Naive thymus-derived CD8-positive, alpha-beta T cell (primary cell): ENCODE data around the gene SMPD3. TPM values are rescaled to one million over a fixed set of nuclear protein-coding genes. Genes with fewer than 3 reads are reported as not detected.

Experiments used
- ATAC-seq, 2 donors: fragments of 150-1000 bp; cut with Tn5 transposase in 1 of 2; sonication (Bioruptor Pico), chemical (Tn5 transposase) in 1 of 2; 1 replicate in 1 of 2; 2 replicates in 1 of 2; pipeline ENCODE4 v1.10.0; 2021; ENCODE audit warnings: mild to moderate bottlenecking in 2 of 2, moderate library complexity in 2 of 2
- POLR2A ChIA-PET: fragments of 350-600 bp; sonication (Branson Sonifier 250); formaldehyde crosslinking; loops from one replicate; lab custom pipeline; 2021; ENCODE audit warnings: antibody characterized with exemption; lab: Charles Lee
- DNase-seq, 10 donors: peaks; one replicate each; pipeline versions ENCODE4 v3.0.0 to v3.0.0-alpha.2; 2020 to 2022
- H3K27ac Mint-ChIP-seq, 10 donors: one replicate each; pipeline ENCODE4 v1.8.0; 2020 to 2022; ENCODE audit warnings: mild to moderate bottlenecking in 10 of 10, mixed read lengths in 10 of 10, moderate library complexity in 4 of 10, inconsistent platforms in 1 of 10
- H3K27me3 Mint-ChIP-seq, 5 donors: one replicate each; pipeline ENCODE4 v1.8.0; 2021 to 2022; ENCODE audit warnings: mixed read lengths in 5 of 5
- H3K36me3 Mint-ChIP-seq, 3 donors: one replicate each; pipeline ENCODE4 v1.8.0; 2020 to 2022; ENCODE audit warnings: mixed read lengths in 3 of 3, mild to moderate bottlenecking in 2 of 3, inconsistent platforms in 1 of 3
- H3K4me1 Mint-ChIP-seq, 4 donors: one replicate each; pipeline ENCODE4 v1.8.0; 2021 to 2022; ENCODE audit warnings: mixed read lengths in 4 of 4
- H3K4me3 Mint-ChIP-seq, 10 donors: one replicate each; pipeline ENCODE4 v1.8.0; 2020 to 2022; ENCODE audit warnings: mild to moderate bottlenecking in 10 of 10, mixed read lengths in 10 of 10, moderate library complexity in 6 of 10, inconsistent platforms in 1 of 10
- H3K9me3 Mint-ChIP-seq, 9 donors: one replicate each; pipeline ENCODE4 v1.8.0; 2020 to 2022; ENCODE audit warnings: mixed read lengths in 9 of 9, mild to moderate bottlenecking in 3 of 9, inconsistent platforms in 1 of 9, moderate library complexity in 1 of 9
- polyA plus RNA-seq, 3 donors: library from polyadenylated mRNA; unstranded; fragments of 300-500 nt; fragmentation: Illumina TruSeq; gene quantifications; one replicate each; pipeline ENCODE4 v1.2.3, GENCODE V29; 2021
- total RNA-seq, 8 experiments: library from RNA in 2 of 8; stranded (reverse) in 2 of 8; gene quantifications; one replicate each; pipeline ENCODE4 v1.2.3 and lab custom pipeline; 2021 to 2026

Gene SMPD3
- total and polyA plus RNA-seq, 5 experiments from 2014 or later: 0.27 to 3.5 (median 0.88) TPM

DNA sequence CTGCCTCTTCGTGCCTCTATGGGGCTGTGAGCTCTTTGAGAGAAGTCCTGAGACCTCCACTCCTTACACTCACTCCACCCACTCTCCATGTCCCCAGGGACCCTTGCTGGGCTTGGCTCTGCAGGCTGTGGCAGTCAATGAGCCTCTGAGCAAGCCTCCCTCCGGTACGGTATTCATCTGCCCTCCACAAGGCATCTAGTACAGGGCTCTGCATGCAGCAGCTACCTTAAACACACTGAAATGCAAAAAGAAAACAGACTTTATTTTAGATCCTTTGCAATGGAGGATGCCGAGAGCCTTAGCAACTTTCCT lies 38.9 kb upstream of the SMPD3 start:
- no peak overlapping the region for H3K4me3 Mint-ChIP-seq
- peaks cover 0 to 2% (median 0%) of the 10 kb centered on the region in 3 donors for H3K36me3 Mint-ChIP-seq
- H3K4me1 Mint-ChIP-seq: peaks cover 0 to 15% (median 1%) of the 10 kb centered on the region in 4 donors
- H3K27ac Mint-ChIP-seq: peak overlapping the region in 1 of 10 donors; percentile 53
- POLR2A ChIA-PET: no interaction called here
- ATAC-seq (no peak), DNase-seq (no peak)
- H3K9me3 Mint-ChIP-seq: peaks cover 0 to 3% (median 0%) of the 10 kb centered on the region in 9 donors
- H3K27me3 Mint-ChIP-seq: peaks cover 0 to 4% (median 2%) of the 10 kb centered on the region in 5 donors

DNA sequence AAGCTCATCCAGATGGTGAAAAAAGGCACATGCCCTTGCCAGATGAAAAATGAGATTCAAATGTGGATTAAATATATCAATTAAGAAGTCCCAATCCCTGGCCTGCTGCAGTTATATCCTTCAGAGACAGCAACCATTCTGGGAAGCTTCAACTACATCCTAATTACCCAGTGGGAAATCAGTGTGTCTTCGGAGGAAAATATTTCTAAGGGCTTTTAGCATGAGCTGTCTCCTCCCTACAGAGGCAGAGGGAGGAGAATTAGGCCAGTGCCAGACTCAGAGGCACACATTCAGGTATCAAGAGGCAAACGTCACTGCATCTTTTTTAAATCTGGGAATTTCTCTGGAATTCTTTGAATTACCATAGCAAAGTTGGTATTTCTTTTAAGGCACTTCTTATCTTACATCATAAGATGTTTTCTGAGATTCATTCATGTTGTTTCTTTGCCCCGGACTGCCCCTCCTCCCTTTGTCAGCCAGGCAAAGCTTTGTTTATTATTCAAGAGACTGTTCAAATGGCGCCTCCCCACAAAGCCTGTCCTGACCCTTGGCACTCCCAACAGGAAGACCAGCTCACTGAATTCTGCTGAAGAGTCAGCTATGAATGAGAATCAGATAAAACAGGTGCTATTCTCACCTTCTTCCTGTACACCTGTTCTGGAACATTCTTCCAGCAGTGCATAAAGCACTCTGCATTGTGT lies 38.3 kb upstream of the SMPD3 start:
- peaks cover 0 to 2% (median 0%) of the 10 kb centered on the region in 3 donors for H3K36me3 Mint-ChIP-seq
- no peak for ATAC-seq
- POLR2A ChIA-PET: no interaction called here
- peak overlapping the region in 2 of 10 donors; percentile 44 to 53 for H3K27ac Mint-ChIP-seq
- H3K9me3 Mint-ChIP-seq: peaks cover 0 to 3% (median 0%) of the 10 kb centered on the region in 9 donors
- H3K4me3 Mint-ChIP-seq: no peak overlapping the region
- peaks cover 0 to 12% (median 1%) of the 10 kb centered on the region in 4 donors for H3K4me1 Mint-ChIP-seq
- no peak for DNase-seq
- H3K27me3 Mint-ChIP-seq: peaks cover 0 to 4% (median 2%) of the 10 kb centered on the region in 5 donors

DNA sequence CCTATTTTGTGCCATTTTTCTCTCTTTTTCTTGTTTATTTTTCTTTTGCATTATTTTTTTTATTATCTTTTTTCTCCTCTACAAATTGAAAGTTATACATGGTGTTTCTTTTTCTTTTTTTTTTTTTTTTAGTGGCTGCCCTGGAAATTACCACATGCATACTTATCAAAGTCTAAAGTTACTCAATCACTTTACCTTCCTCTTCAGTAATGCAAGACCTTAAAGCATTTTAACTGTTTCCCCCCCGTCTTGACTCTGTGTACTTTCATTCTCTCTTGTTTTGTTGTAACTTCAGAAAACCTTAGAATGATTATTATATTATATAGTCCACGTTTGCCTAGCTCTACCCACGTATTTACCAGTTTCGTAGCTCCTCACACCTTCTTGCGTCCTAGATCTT lies 33.3 kb upstream of the SMPD3 start:
- DNase-seq: no peak
- H3K27ac Mint-ChIP-seq: no peak overlapping the region
- POLR2A ChIA-PET: no interaction called here
- peaks cover 0 to 4% (median 1%) of the 10 kb centered on the region in 5 donors for H3K27me3 Mint-ChIP-seq
- H3K4me1 Mint-ChIP-seq: peaks cover 0 to 8% (median 1%) of the 10 kb centered on the region in 4 donors
- peaks cover 0 to 2% (median 0%) of the 10 kb centered on the region in 3 donors for H3K36me3 Mint-ChIP-seq
- ATAC-seq: no peak
- H3K9me3 Mint-ChIP-seq: peaks cover 0 to 5% (median 0%) of the 10 kb centered on the region in 9 donors
- no peak overlapping the region for H3K4me3 Mint-ChIP-seq

DNA sequence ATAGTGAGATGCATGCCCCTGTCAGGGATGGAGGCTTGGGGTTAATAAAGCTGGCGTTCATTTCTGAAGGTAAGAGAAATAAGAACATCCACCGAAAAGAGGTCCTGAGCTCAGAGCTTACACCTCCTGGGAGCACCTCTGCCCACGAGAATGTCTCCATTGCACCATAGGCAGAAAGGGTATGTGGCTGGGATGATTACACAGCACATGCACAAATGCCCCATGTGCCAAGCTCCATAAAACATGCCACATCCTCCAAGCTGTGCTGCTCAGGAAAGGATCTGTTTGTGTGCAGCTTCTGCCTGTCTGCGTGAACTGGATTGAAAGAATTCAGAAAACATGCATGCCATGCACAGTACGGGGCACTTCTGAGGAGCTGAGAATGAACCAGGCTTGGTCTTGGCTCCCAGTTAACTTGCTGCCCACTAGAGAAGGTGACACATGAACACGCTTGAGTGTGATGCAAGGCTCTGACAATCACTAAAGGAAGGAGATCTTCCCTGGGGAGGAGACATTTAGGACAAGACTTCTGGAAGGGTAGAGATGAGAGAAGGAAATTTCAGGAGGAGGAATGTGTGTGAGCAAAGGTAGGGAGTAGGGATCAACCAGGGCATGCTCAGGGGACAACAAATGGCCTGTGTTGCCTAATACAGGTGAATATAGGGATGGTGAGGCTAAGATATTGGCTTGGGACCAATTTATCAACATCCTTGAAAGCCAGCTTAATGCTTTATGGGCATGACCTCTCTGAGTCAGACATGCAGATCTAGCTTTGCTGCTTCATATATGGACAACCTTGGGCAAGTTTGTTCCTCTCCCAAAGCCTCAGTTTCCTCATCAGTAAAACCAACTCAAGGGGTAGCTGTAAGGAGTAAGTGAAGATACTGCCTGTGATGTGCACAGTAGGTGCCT lies 32.0 kb upstream of the SMPD3 start:
- Mint-ChIP-seq H3K4me3 (no peak overlapping the region), H3K9me3 (peaks cover 0 to 5% (median 0%) of the 10 kb centered on the region in 9 donors), H3K27ac (peak overlapping the region in 1 of 10 donors; percentile 34), H3K27me3 (peaks cover 0 to 4% (median 1%) of the 10 kb centered on the region in 5 donors), H3K36me3 (peaks cover 0 to 2% (median 0%) of the 10 kb centered on the region in 3 donors), H3K4me1 (peaks cover 0 to 8% (median 1%) of the 10 kb centered on the region in 4 donors)
- DNase-seq (no peak), ATAC-seq (no peak)
- POLR2A ChIA-PET: no interaction called here

DNA sequence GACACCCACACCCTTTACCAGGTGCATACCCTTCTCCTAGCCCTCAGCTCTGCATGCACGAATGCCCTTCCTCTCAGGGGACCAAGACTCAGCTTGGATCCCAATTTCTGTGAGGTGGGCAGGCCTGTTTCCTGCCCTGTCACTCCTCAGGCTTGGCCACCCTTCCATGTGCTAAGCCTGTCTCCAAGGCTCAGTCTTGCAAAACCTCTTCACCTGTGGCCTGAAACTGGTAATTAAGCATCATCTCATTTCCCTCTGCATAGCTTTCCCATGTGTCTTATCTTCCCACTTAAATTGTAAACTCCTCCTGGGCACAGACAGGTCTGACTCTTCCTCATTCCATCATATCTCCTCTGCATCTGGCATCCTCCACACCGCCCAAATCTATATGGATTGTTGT lies 31.0 kb upstream of the SMPD3 start:
- Mint-ChIP-seq H3K27ac (no peak overlapping the region), H3K27me3 (peaks cover 0 to 4% (median 0%) of the 10 kb centered on the region in 5 donors), H3K9me3 (peaks cover 0 to 5% (median 0%) of the 10 kb centered on the region in 9 donors), H3K4me3 (no peak overlapping the region), H3K4me1 (peaks cover 0 to 8% (median 1%) of the 10 kb centered on the region in 4 donors), H3K36me3 (peaks cover 0 to 2% (median 0%) of the 10 kb centered on the region in 3 donors)
- no peak for ATAC-seq
- POLR2A ChIA-PET: no interaction called here
- DNase-seq: no peak

DNA sequence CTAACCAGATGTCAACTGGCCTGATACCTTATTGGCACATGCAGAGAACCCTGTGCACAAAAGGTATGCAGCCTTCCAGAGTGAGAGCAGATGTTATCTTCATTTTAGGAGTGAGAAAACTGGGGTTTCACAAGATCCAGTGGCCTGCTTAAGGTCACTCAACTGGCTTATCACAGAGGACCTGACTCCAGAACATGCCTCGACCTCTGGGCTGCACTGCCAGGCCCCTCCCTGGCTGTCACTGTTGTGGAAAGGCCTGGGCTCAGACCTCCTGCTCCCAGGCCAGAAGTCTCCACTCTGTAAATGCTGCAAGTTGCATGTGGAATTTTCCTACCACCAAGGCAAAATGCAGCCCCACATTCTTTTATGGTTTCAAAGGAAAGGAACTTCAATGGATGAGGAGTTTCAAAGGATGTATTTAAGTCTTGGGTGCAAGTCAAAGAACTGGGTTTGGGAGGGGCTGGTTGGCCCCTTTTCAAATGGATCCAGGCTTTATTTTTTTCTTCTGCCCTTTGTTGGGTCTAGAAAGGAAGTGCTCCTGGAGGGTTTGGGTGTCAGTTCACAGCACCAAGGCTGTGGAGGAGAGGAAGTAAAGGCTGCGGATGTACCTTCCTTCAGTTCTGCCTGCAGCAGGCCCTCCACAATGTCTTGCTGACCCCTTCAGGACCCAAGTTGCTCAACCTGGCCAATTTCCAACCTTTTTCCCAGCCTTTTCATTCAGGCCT lies 30.4 kb upstream of the SMPD3 start:
- POLR2A ChIA-PET: no interaction called here
- Mint-ChIP-seq H3K4me3 (no peak overlapping the region), H3K27ac (no peak overlapping the region), H3K27me3 (peaks cover 0 to 4% (median 0%) of the 10 kb centered on the region in 5 donors), H3K36me3 (peaks cover 0 to 2% (median 0%) of the 10 kb centered on the region in 3 donors), H3K4me1 (peaks cover 0 to 10% (median 1%) of the 10 kb centered on the region in 4 donors), H3K9me3 (peaks cover 0 to 5% (median 0%) of the 10 kb centered on the region in 9 donors)
- DNase-seq: no peak
- ATAC-seq: no peak

DNA sequence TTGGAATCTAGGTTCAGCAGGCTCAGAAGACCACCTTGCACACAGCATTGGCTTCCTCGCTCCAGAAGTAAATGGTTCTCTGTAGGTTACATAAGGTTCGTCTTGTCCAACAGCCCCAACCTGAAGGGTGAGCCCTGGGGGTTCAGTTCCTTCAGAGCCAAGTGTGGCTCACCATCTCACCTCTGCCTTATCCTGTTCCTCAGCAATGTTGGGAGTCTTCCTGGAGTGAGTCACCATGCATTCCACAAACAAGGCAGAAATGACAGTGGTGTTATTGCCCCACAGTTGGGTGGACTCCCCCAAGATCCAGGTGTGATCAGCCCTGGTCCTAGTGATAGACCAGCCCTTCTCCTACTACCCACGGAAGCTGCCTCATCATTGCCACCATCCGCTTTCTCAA lies 26.8 kb upstream of the SMPD3 start:
- Mint-ChIP-seq H3K4me1 (peaks cover 8 to 33% (median 18%) of the 10 kb centered on the region in 4 donors), H3K27me3 (no peaks in the 10 kb centered on the region), H3K9me3 (peaks cover 0 to 5% (median 0%) of the 10 kb centered on the region in 9 donors), H3K27ac (peak overlapping the region in 1 of 10 donors; percentile 34), H3K4me3 (no peak overlapping the region), H3K36me3 (no peaks in the 10 kb centered on the region)
- POLR2A ChIA-PET: no interaction called here
- ATAC-seq (no peak), DNase-seq (no peak)

DNA sequence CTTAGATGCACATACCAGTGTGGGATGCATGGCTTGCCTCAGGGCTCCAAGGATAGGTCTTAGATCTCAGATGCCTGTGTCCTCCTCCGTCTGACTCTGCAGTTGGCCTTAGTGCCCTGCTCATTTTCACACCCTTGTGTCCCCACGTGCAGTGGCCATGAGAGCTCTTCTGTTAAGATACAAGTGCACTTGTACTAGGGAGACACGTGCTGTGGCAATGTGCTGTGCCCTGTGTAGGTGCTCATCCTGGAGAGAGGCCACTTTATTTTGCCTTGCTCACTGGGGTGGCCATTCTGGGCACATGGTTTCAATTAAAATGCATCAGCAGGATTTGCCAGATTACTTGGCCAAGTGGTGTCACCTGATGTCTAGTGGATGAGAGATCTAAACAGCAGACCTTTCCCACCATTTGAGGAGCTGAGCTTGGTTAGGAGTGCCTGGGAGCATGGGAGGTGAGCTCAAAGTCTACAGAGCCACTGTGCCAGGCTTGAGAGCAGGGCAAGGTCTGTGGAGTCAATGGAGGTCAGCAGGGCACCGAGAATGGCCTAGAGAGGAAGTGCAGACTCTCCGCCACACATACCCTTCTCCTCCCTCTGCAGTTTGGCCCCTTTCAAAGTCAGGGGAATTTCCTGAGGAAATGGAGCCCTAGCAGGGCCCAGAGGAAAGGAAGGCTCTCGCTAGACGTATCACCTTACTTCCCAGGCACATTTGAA lies 25.2 kb upstream of the SMPD3 start:
- POLR2A ChIA-PET: no interaction called here
- no peak for DNase-seq
- H3K4me1 Mint-ChIP-seq: peaks cover 11 to 44% (median 32%) of the 10 kb centered on the region in 4 donors
- ATAC-seq: no peak
- peak overlapping the region in 1 of 10 donors; percentile 37 for H3K27ac Mint-ChIP-seq
- H3K4me3 Mint-ChIP-seq: no peak overlapping the region
- no peaks in the 10 kb centered on the region for H3K36me3 Mint-ChIP-seq
- no peaks in the 10 kb centered on the region for H3K27me3 Mint-ChIP-seq
- peaks cover 0 to 3% (median 0%) of the 10 kb centered on the region in 9 donors for H3K9me3 Mint-ChIP-seq

DNA sequence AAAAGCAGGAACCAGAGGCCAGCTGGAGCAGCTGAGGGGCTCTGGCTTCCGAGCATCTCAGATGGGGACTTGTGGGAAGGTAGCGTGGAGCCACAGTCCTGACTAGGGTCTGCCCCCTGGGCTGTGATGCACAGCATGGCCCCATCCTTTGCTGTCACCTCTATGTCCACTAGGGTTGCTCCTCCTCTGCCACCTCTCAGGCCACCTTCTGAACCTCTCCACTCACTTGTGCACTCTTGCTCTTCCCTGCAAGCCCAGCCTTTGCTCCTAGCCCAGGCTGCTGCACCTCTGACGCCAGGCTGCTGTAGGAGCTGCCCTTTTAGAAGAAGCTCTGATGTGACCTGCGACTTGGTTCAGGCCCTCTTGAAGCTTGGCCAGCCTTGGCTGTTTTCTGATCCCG lies 24.3 kb upstream of the SMPD3 start:
- Mint-ChIP-seq H3K9me3 (peaks cover 0 to 2% (median 0%) of the 10 kb centered on the region in 9 donors), H3K4me3 (peak overlapping the region in 1 of 10 donors; percentile 14)
- DNase-seq: no peak

DNA sequence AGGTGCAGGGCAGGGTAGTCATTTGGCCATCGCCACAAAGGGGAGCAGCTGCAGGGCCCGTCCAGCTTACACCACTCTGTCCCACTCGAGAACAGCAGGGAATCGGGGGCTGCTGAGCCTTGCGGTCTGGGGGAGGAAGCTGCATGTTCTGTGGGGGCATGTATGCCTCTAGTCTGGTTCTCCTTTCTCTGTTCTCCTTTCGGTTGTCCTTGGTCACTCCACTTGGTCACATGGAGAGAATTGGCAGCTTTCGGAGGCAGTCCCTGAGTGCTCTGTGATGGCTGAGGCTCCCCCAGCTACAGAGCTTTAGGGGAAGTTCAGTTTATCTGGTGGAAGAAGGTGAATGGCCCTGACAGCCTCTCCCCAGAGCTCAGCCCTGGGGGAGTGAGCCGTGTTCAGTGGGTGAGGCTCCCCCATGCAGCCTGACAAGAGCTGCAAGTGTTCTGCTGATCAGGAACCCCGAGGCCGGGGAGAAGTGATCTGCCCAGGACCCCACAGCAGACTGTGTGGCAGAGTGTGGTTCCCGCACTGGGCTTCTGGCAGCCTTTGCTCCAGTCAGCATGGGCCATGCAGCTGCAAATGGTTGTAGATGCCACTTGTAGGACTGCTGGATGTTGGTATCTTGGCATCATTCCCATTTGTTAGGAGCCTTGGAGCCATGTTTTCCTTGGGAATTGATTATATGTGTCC lies 22.3 kb upstream of the SMPD3 start:
- ATAC-seq (peak; percentile 65 to 83), DNase-seq (peak in 5 of 10 donors; percentile 19 to 39 (median 25))
- Mint-ChIP-seq H3K4me3 (peak overlapping the region; percentile 79 to 96 (median 89)), H3K4me1 (peaks cover 18 to 62% (median 51%) of the 10 kb centered on the region in 4 donors), H3K9me3 (no peaks in the 10 kb centered on the region), H3K27me3 (no peaks in the 10 kb centered on the region), H3K27ac (peak overlapping the region; percentile 74 to 97 (median 89)), H3K36me3 (no peaks in the 10 kb centered on the region)
- POLR2A ChIA-PET: interaction anchor here (0.8 to 2.5 kb wide), 8 partner anchors 12 to 257 kb away, joined by 3 to 21 read pairs (median 3); partner anchors contain the start of gene SMPD3

More for the DNA sequence above, 24.3 kb upstream of the SMPD3 start:
- POLR2A ChIA-PET: no interaction called here
- no peak for ATAC-seq
- no peaks in the 10 kb centered on the region for H3K27me3 Mint-ChIP-seq
- peaks cover 15 to 53% (median 41%) of the 10 kb centered on the region in 4 donors for H3K4me1 Mint-ChIP-seq
- no peak overlapping the region for H3K27ac Mint-ChIP-seq
- H3K36me3 Mint-ChIP-seq: no peaks in the 10 kb centered on the region

DNA sequence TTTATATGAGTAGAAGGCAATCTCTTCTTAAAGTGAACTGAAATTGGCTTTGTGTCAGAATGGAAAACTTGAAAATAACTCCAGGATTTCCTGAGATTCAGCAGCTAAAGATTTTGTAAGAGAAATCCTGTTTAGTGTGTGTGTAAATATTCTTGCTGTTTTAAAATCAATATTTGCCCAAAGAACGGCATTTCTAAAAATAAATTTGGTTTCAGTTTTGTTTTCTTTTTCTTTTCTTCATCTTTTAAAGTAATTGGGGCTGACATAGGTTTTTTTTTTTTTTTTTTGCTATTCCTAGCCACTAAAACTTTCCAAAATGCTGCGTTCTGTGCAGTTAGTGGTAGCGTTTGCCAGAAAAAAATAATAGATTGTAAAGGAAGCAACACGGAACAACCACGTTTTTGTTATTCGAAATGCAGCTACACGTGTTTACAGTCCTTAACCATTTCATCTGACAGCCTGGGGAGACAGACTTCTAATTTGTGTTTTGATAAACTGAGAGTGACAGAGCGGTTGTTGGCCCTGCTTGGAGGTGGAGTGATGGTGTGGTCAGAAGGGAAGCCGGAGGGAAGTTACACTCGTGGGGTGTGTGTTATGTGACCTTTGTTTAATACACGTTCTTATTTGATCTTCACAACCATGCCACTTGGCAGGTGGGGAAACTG lies 21.6 kb upstream of the SMPD3 start:
- POLR2A ChIA-PET: interaction anchor here (0.7 to 2.5 kb wide), 12 partner anchors 11 to 955 kb away, joined by 3 to 21 read pairs (median 3); partner anchors contain the start of gene SMPD3
- DNase-seq: peak in 2 of 10 donors; percentile 12 to 23
- H3K27me3 Mint-ChIP-seq: no peaks in the 10 kb centered on the region
- ATAC-seq: peak; percentile 40 to 61
- H3K36me3 Mint-ChIP-seq: no peaks in the 10 kb centered on the region
- peak overlapping the region; percentile 74 to 97 (median 89) for H3K27ac Mint-ChIP-seq
- H3K4me1 Mint-ChIP-seq: peaks cover 18 to 62% (median 51%) of the 10 kb centered on the region in 4 donors
- no peaks in the 10 kb centered on the region for H3K9me3 Mint-ChIP-seq
- peak overlapping the region; percentile 79 to 96 (median 89) for H3K4me3 Mint-ChIP-seq
